ENCODE measurements around the gene SGSM2. TPM values are rescaled to one million over a fixed set of nuclear protein-coding genes. Genes with fewer than 3 reads are reported as not detected.

Gene SGSM2
- total and polyA plus RNA-seq, 2 of the 13 experiments (the other 11 are each of a cell fraction or from before 2014, with no cell fraction given): 30.4 to 51.3 TPM

GRCh38 chr17:2401426-2402221 is 64.3 kb downstream of the SGSM2 start (continued):
- TF ChIP-seq ZNF10 (CRISPR knock-in tag; IDR thresholded peaks at IDR 0.05; ENCODE audit: borderline replicate concordance, low read depth) (no peak), CTCF (CRISPR knock-in tag; IDR thresholded peaks at IDR 0.05) (no peak), ZNF24 (IDR thresholded peaks at IDR 0.05) (no peak), CREB3 (CRISPR knock-in tag; IDR thresholded peaks at IDR 0.05) (no peak), ZBTB43 (CRISPR knock-in tag; conservative IDR thresholded peaks at IDR 0.05) (0 out of 2 replicates have a peak, but pooled peaks have one; percentile 9), ZNF350 (CRISPR knock-in tag; IDR thresholded peaks at IDR 0.05; ENCODE audit: borderline replicate concordance, low read depth) (peak; percentile 69; the same call in 1 of the 2 replicates), RORA (CRISPR knock-in tag; IDR thresholded peaks at IDR 0.05) (no peak), ZNF33A (CRISPR knock-in tag; IDR thresholded peaks at IDR 0.05; ENCODE audit: borderline replicate concordance) (no peak), YY1 (IDR thresholded peaks at IDR 0.05; ENCODE audit: insufficient read depth, insufficient replicate concordance, low read depth, low read length) (peak; percentile 71), ZNF781 (CRISPR knock-in tag; IDR thresholded peaks at IDR 0.05; ENCODE audit: borderline replicate concordance, not compliant biosample characterization) (no peak), ZFYVE20 (CRISPR knock-in tag; IDR thresholded peaks at IDR 0.05; ENCODE audit: borderline replicate concordance, low read depth) (no peak), ZNF430 (CRISPR knock-in tag; IDR thresholded peaks at IDR 0.05) (no peak), ARHGAP35 (CRISPR knock-in tag; IDR thresholded peaks at IDR 0.05; ENCODE audit: borderline replicate concordance) (no peak), PAXIP1 (CRISPR knock-in tag; conservative IDR thresholded peaks at IDR 0.05) (peak; percentile 35; the same call in 1 of the 2 replicates)
- TF ChIP-seq, protein P1, sequence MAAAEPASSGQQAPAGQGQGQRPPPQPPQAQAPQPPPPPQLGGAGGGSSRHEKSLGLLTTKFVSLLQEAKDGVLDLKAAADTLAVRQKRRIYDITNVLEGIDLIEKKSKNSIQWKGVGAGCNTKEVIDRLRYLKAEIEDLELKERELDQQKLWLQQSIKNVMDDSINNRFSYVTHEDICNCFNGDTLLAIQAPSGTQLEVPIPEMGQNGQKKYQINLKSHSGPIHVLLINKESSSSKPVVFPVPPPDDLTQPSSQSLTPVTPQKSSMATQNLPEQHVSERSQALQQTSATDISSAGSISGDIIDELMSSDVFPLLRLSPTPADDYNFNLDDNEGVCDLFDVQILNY (CRISPR knock-in tag; conservative IDR thresholded peaks at IDR 0.05): no peak
- TF ChIP-seq, protein P2, sequence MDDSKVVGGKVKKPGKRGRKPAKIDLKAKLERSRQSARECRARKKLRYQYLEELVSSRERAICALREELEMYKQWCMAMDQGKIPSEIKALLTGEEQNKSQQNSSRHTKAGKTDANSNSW (CRISPR knock-in tag; IDR thresholded peaks at IDR 0.05; ENCODE audit: borderline replicate concordance): no peak
- TF ChIP-seq, protein P3, sequence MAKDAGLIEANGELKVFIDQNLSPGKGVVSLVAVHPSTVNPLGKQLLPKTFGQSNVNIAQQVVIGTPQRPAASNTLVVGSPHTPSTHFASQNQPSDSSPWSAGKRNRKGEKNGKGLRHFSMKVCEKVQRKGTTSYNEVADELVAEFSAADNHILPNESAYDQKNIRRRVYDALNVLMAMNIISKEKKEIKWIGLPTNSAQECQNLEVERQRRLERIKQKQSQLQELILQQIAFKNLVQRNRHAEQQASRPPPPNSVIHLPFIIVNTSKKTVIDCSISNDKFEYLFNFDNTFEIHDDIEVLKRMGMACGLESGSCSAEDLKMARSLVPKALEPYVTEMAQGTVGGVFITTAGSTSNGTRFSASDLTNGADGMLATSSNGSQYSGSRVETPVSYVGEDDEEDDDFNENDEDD (CRISPR knock-in tag; IDR thresholded peaks at IDR 0.05; ENCODE audit: borderline replicate concordance): no peak; the same call in 1 of the 2 replicates

Measured in HepG2 (cell line).